COLO668 (cell line): ENCODE data around the gene RNF166.
"Not testable (repeated sequence)": the region's sequence is repeated elsewhere in the genome, so short reads cannot be mapped to it uniquely, and the experiment has no call there.

Source experiments
- DNase-seq: peaks from one replicate; lab custom pipeline; 2025; ENCODE audit not compliant: unreplicated experiment; lab: John Stamatoyannopoulos, UW

The RNF166 gene

DNA sequence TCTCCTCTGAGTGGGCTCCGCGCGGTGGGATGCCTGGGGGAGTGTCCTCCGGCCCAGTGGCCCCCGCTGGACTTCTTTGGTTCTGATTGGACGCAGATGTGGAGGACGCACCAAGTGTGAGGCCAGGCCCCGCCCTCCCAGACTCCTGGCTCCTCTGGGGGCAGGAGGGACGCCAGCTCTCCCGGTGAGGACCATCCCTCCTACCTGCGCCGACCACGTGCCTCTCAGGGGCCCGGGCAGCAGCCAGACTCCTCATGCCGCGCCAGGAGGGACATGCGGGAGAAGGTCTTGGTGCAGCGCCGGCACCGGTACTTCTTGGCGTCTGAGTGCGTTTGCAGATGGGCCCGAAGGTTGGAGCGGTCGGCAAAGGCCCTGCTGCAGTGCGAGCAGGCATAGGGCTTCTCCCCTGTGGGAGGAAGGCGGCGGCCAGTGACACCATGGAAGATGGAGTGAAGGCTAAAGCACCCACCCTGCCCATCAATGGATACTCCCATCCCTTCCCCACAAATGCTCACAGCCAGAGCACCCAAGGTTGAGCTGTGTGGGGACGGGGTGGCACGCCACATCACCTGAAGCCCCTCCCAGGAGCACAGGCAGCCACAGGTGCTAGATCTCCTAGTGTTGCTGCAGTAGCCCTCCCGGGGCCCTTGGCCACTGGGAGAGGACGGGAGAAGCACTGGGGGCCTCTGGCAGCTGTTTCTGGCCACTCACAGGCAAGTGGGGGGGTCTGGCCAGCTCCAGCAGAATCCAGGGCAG lies 27.8 kb downstream of the RNF166 start:
- no peak for DNase-seq

DNA sequence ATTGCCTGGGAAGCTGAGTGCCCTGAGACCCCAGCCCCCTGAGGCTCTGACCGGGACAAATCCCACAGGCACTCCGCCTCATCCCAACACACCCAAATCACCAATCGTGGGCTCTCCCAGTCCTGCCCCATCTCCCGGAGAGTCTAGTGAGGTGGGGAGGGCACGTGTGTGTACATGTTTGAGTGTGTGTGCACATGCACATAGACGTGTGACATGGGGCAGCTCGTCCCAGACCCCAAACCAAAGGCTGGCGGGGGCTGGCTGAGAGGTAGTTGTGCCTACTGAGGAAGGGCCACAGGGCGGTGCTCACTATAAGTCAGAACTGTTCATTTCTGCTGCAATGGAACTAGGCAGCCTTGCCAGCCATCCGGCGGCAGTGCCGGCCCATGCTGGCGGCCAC lies 28.5 kb downstream of the RNF166 start:
- DNase-seq, result no peak

DNA sequence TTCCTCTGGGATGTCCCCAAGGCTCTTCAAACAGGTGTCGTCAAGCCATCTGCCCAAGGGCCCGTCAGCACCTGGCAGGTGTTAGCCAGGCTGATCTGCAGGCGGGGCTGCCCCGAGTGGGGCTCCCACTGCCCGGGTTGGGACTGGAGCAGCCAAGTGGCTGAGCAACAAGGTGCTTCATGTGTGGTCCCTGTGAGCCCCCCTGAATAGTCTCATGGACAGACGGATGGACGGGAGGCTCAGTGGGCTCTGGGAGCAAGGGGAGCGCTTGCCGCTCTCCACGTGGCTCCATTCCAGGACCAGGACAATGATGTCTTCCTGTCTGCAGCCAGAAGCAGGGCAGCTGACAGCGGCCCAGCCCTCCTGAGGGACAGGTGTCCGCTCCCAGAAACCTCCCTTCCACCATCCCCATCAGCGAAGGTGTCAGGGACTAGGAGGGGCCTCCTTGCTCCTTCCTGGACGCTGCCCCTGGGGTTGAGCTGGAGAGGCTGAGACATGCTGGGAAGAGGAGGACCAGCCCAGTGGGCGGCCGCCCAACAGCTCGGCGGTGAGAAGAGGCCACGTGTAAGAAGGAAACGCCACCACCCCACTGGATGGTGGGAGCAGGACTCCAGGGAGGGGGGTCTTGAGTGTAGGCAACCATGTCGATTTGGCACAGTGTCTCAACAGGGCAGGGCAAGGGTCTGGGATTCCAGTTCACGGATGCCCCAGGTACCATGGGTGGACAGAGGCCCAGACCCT lies 29.5 kb downstream of the RNF166 start:
- no peak for DNase-seq

DNA sequence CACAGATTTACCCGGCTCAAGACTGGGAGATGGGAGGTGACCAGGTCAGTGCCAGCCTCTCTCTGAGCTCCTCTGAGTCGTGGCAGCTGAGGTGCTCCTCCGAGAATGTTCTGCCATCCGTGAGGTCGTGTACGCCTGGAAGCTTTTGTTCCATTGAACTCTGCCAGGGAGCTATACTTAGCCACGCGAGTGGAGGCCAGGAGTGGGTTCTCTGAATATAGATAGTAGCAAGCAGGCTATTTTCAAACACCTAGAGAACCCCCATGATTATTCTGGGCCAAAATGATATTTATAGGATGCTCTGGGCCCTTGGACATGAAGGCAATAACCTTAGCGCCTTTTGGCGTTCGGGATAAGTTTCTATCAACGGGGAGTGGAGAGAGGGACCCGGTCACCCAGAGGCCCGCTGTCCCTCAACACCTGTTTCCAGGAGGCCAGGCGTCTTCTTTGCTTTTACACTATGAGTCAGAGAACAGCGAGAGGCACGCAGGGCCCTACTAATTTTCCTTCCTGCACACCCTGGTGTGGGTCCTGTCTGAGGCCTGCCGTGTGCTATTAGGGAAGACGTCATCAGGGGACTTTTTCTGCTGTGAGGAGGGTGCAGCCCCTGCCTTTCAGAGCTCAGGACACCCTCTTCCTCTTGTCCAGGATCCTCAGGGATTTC lies 32.4 kb downstream of the RNF166 start:
- DNase-seq, result no peak

DNA sequence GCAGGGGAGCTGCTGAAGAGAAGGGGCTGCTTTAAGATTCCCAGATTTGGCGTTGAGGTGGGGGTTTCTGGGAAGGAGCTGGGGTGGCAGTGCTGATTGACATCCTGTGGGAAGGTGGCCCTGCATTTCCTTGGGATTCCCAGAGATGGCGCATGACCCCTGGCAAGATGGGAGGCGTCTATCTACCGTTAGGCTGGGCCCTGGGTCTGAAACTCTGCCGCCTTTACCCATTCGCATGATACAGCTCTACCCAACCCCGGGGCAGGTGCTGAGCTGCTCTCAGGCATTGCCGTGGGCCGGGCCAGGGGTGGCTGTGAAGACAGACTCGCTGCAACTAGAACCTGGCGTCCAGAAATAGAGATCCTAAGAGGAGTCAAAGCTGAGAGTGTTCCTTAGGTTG lies 33.4 kb downstream of the RNF166 start:
- DNase-seq, result peak; percentile 54

DNA sequence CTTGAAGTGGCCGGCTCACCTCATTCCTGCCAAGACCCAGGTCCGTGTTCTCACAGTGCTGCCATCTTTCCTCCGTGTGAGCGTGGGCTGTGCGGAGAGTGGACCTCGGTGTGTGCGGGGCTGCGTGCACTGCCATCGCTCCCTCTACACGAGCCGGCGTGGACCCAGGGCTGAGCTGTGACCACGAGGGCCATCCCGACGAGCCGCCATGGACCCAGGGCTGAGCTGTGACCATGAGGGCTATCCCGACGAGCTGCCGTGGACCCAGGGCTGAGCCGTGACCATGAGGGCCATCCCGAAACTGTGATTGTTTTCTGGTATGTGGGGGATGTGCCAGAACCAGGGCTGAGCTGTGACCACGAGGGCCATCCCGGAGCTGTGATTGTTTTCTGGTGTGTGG lies 34.4 kb downstream of the RNF166 start:
- DNase-seq, result no peak

DNA sequence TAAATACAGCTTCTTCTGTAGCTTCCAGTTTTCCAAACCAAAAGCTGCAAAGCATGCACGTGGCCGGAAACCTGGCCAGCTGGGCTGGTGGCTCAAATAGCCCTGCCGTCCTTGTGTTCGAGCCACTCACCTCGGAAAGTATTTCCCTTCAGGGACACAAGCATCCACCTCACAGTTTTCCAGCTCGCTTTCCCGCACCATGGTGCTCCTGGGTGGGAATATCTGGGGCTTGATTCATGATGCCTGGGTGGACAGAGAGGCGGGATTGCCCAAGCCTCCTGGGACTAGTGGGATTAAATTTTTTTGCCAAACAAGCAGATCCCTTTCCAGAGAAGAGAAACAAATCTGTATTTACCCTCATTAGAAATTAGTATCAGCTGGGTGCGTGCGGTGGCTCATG lies 36.2 kb downstream of the RNF166 start:
- DNase-seq, result no peak

DNA sequence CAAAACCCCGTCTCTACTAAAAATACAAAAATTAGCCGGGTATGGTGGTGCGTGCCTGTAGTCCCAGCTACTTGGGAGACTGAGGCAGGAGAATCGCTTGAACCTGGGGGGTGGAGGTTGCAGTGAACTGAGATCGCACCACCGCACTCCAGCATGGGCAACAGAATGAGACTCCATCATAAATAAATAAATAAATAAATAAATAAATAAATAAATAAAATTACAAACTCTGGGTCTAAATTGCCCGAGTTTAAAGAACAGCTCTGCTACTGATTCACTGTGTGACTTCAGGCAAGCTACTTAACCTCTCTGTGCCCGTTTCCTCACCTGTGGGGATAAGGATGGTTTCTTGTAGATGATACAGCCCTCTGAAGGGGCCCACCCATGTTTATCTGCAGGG lies 36.7 kb downstream of the RNF166 start:
- DNase-seq, result not testable (repeated sequence)

DNA sequence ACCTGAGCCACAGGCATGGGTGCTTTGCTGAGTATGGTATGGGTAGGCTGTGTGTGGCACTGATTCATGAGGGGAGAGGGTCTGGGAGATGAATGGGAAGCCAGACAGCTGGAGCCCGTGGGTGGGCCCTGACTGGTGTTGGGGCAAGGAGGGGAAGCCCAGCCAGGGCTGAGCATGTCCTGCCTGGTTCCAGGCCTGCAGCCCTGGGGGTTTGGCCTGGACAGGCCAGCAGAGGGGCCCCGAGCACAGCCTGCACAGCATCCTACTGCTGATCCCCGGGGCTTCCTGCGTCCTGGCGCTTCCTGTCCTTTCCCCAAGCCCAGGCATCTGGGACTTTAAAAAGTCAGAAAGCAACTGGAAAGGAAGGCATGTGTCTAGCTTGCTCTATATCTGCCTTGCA lies 38.7 kb downstream of the RNF166 start:
- DNase-seq, result no peak

DNA sequence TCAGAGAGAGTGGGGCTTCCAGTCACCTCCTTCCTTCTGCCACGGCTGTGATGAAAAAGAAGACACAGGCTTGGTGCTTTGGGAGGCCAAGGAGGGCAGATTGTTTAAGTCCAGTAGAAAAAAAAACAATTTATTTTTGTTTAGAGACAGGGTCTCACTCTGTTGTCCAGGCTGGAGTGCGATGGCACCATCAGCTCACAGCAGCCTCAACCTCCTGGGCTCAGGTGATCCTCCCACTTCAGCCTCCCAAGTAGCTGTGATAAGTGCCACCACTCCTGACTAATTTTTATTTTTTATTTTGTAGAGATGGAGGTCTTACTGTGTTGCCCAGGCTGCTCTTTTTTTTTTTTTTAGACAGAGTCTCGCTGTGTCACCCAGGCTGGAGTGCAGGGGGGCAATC lies 40.6 kb downstream of the RNF166 start:
- DNase-seq, result no peak

DNA sequence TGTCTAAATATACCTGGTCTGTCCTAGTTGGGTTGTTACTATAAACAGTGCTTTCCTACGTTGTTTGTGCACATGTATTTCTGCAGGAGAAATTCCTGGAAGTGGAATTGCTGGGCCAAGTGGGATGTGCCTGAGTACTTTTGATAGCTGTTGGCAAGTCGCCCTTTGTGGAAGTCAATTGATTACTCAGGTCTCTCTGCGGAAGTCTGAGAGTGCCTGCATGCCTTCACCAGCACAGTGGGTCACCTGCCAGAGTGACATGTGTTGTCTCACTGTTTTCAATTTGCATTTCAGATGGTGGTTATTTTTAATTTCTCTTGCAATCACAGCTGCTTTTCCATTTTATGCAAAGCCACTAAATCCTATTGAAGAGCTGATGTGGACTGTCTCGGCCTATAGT lies 41.1 kb downstream of the RNF166 start:
- no peak for DNase-seq

DNA sequence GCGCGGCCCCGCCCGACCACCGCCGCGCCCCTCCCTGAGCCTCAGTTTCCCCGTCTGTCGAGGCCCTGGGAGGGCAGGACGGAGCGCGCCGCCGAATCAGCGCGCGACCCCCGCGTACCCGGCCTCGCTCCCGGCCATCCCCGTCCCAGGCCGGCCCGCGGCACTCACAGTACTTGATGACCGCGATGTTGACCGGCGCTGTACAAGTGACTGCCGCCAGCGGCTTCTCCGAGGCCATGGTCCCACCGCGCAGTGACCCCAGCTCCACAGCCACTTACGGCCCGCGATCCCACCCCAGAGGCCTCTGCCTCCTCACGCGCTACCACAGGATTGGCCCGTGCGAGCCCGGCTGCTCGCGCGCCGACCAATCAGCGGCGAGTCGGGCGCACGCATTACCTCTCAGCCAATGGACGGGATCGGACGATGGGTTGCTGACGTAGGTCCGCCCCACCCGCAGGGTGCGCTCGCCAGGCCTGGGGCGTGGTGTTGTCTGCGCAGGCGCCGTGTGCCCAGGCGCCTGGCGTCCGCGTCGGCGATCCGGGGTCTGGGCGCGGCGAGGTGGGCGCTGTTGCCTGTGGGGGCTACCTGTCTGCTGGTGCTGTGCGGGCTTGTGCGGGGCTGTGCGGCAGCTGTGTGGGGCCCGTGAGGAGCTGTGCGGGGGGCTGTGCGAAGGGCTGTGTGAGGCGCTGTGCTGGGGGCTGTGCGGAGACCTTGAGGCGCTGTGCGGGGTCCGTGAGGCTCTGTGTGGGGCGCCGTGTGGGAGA lies 43.2 kb downstream of the RNF166 start, which contains the start of gene MVD:
Gene MVD, minus strand, starts transcription at position 249 of the 764 bp plus-strand sequence. Its CDS starts 11 bp downstream, at position 238.
- DNase-seq, result peak; percentile 97

DNA sequence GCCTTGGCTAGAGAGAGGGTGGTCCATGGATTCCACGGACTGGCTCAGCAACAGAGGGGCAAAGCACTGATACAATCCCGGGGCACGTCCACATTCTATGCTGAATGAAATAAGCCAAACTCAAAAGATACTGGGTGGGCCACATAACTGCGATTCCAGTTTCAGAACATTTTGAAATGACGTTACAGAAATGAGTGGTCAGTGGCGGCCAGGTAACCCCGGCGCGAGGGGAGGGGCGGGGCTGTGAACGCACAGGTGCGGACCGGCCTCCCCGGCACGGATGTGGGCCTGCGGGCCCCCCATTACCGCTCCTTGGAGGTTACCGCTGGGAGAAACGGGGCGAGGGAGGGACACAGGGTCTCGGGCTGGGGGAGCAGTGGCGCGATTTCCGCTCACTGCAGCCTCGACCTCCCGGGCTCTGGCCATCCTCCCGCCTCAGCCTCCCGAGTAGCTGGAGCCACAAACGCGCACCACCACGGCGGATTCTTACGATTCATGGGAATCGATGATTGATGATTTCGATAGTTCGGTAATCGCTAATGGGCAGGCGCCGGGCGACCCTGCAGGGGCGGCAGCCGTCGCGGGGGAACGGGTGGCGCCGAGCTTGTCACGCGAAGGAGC lies 43.9 kb downstream of the RNF166 start:
- no peak for DNase-seq

DNA sequence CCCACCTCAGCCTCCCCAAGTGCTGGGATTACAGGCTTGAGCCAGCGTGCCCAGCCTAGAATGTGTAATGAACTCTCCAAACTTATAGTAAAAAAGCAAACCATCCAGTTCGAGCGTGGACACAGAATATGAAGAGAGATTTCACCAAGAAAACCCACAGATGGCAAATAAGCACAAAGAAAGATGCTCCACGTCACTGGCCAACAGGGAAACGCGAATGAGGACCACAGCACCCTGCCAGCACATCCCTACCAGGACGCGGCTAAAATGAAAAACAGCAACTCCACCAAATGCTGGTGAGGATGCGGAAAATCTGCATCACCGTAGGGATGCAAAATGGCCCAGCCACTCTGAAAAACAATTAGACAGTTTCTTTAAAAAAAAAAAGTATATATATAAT lies 44.7 kb downstream of the RNF166 start:
- DNase-seq, result no peak

DNA sequence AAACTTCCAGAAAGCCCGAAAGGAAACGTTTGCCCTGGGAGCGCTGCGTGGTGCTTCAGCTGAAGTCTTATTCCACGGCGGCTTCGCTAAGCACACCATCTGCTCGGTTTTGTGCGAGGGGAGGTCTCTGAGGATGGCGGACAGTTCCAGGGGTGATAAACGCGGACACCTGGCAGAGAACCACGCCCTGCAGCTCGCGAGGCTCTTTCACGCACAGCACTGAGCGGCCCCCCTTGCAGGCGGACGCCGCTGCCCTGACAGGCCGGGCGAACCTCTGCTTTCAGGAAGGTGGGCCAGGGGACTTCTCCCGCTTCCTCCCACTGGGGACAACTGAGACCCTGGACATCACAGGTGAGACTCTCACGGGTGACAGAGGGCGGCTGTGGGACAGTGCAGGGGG lies 47.0 kb downstream of the RNF166 start:
- DNase-seq, result no peak

DNA sequence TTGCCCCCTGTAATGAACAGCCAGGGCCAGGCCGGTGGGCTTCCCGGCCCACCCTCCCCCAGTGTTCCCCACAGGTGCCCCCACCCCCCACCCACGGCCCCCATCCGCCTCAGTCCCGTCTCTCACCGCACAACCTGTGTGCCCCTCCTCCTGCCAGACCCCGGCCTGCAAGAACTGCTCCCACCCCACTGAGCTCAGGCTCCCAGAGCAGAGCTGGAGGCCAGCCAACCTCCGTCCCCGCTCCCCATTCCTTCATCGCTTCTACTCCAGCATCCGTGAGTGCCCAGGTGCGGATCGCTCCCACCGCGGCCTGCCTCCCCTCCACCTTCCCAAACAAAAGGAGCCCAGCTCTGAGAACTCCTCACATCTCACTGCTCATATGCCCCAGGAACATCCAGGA lies 47.5 kb downstream of the RNF166 start:
- DNase-seq, result no peak

DNA sequence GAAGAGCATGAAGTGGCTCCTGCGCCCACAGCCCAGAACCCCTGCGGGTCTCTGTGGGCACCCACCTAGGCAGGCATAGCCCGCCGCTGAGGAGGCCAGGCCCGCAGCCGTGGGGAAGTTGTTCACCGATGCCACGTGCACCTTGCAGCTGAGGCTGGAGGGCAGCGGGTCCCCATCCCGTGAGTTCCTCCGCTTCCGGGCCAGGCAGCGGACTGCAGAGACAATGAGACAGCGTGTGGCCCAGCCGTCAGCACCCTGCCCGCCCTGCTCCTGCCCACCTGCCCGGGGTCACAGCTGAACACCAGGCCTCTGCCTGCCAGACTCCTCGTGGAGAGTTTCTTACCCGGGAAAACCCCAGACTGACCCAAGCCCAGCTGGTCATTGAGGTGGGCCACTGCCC lies 48.8 kb downstream of the RNF166 start:
- no peak for DNase-seq

DNA sequence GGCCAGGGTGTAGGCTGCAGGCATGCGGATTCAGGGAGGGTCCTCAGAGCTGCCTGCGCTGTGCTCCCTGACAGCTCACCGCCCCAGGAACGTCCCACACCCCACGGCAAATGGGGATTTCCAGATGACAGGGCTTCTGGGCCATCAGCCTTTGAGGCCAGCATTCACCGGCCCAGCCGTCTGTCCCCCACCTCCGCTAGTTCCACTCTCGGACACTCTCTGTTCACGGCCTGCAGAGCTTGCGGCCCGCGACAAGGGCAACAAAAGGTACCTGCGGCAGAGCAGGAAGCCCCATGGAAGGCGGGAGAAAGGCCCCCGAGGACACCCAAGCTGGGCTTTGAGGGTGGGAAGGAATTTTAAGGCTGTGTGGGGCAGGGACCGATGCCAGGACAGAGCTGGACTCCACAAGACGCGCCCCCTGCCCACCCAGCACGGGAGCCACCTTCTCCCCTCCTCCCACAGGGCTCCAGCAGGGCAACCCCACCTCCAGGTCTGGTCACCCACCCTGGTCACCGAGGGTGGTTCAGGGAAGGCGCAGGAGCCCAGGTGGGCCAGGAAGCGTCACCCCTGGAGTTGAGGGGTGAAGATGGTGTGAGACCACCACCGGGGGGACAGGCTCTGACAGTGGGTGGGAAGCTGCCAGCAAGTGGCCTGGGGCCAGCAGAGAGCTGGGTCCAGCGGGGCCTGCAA lies 49.8 kb downstream of the RNF166 start:
- DNase-seq, result no peak

DNA sequence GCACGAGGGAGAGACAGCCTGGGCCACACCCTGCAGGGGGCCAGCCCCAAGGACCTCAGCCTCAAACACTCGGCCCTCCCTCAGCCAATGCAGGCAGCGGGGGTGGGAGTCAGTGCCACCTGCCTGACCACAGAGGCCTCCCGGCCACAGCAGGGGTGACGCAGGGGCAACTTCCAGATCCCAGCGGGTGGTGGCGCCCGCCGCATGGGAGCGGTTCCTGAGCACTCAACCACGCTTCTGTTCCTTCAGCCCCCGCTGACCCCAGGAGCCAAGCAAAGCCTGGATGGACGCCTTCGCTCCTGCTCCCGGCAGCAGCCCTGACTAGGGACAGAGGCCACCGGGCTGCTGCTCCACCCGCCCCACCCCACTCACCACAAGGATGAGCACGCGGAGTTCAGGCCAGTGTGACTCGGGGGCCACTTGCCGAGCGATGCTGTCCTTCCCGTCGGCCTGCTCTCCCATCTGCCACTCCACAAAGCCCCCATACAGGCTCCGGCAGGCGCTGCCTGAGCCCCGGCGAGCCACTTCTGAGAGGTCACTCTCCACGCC lies 50.4 kb downstream of the RNF166 start:
- DNase-seq, result peak; percentile 31
